Stimulated activated CD4-positive, alpha-beta T cell treated with anti-CD3 and anti-CD28 coated beads, Interleukin-15, amount 100 ng/mL, for 48 hours (primary cell): ENCODE measurements around the gene TRIM77.
"Not testable (repeated sequence)": the region's sequence is repeated elsewhere in the genome, so short reads cannot be mapped to it uniquely, and the experiment has no call there.

Experiments
- DNase-seq, 2 donors: peaks; one replicate each; pipeline ENCODE4 v3.0.0-alpha.2; 2020; ENCODE audit warnings: low read depth in 2 of 2

TRIM77 gene, protein sequence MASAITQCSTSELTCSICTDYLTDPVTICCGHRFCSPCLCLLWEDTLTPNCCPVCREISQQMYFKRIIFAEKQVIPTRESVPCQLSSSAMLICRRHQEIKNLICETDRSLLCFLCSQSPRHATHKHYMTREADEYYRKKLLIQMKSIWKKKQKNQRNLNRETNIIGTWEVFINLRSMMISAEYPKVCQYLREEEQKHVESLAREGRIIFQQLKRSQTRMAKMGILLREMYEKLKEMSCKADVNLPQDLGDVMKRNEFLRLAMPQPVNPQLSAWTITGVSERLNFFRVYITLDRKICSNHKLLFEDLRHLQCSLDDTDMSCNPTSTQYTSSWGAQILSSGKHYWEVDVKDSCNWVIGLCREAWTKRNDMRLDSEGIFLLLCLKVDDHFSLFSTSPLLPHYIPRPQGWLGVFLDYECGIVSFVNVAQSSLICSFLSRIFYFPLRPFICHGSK

DNA sequence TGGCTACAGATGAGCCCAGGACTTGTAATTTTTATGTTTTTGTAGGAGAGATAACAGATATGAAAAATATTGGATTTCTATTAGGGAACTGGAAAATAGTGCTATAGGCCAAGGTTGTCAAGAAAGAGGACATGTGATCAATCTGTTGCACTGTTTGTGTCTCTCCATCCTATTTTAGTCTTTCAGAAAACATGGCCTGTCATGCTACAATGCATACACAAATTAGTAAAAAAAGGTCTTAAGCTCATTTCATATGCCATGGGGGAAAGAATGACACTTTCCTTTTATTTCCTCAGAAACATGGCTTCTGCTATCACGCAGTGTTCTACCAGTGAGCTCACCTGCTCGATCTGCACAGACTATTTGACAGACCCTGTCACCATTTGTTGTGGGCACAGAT, at the start of gene TRIM77:
Gene TRIM77, plus strand, starts transcription at position 301 of the 400 bp plus-strand sequence. Its CDS starts 0 bp downstream, at position 301.
- not testable (repeated sequence) for DNase-seq

DNA sequence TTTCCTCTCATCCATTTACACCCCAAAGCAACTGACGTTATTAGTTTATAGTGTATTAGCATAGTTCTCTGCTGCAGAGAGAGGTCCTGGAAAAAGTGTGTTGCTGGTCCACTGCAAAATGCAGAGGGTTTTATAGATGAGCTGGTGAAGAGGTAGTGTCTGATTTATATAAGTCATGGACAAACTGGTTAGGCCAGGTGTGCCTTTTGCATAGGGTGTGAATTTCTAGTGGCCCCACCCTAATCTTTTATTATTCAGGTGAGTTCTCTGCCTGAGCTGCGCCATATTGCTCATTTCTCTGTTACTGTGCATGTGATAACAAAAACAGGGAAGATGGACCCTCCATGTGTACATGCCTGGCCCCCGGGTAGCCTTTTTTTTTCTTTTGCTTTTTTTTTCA, 43.1 kb upstream of the TRIM77 start:
- no peak for DNase-seq

DNA sequence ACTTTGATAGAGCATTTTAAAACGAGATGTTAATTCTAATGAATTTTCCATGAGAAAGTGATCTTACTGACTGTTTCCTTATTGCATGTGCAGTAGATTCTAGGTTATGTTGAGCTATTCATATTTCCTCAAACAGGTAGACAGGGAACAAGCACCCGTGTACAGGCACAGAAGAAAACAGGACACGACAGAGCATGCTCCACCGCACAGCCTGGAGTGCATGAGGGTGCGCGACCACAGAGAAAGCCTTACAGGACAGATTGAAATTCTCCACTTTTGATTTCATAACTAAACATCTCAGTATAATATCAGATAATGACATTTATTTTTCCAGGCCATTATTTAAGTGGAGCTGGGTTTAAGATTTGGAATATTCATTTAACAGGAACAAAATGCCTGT, 41.9 kb upstream of the TRIM77 start:
- DNase-seq = not testable (repeated sequence)

DNA sequence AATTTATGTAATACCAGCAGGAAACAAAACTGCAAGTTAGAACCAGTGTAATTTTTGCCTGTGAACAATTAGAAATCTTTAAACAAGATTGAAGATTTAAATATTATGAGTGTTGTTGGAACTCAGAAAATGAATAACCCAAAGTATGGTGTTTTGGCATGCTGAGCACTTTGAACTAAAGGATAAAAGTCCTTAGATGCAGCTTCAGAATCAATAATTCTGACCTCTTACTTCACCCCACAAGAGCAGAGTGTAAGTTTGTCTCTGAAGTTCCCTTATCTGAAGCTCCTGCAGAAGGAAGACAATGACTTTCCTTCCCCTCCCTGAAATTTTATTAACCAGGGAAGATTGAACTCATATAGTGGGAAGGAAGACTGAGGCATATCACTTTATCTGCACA, 40.5 kb upstream of the TRIM77 start:
- DNase-seq = not testable (repeated sequence)

DNA sequence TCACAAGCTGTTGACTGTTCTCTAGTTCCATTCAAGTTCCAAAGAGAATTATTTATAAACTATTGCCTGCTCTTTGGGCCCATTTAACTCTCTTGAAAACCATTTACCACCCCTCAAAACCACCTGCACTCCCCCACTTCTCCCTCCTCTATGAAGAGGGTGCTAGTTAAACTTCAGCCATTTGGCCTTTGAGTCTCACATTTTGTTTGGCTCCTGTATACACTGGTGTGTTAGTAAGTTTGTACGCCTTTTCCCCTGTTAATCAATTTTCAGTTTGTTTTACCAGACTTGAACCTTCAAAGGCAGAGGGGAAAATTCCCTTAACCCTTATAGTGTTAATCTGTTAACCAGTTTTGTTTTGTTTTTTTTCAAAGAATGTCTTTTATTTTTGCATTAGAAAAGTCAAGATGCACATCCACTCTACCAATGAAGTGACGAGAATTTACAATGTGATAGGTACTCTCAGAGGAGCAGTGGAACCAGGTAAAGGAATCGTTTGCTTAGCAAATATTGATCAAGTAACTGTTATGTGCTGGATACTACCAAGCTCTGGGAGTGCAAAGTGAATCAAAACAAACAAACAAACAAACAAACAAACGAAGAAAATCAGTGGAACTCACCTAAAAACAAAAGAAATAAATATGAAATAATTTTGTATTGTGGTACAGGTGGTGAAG, 40.0 kb upstream of the TRIM77 start:
- not testable (repeated sequence) for DNase-seq

DNA sequence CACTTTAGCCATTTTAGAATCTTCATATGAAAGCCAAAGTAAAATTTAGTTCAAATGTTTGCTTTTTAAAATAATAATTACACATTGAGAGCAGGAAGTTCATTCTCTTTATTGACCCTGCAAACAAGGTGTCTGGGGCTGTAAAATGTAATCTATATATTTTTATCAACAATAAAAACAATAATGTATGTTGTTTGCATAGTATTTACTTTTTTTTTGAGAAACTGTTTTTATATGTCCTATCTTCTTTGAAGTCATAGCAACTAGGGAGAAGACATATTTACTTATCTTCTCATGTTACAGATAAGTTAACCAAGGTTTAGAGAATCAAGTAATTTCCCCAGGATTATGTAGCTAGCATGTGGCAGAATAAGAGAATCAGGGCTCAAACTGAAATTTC, 37.6 kb upstream of the TRIM77 start:
- DNase-seq = not testable (repeated sequence)

DNA sequence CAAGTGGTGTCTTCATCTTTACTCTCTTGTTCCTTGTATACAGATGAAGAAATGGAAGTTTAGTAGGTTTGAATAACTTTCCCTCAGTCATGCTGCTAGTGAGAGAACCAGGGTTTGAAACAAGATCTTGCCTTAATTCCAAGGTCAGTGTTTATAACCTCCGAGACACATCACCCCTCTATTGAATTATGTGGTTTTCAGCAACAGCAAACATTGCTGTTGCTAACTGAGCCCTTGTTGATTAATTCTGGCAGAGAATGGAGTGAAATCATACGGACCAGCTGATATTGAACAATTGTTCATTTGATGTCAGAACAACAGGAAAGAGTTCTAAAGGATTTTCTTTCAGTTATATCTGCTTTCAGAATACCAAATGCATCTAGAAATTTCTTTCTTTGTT, 36.7 kb upstream of the TRIM77 start:
- DNase-seq = not testable (repeated sequence)

DNA sequence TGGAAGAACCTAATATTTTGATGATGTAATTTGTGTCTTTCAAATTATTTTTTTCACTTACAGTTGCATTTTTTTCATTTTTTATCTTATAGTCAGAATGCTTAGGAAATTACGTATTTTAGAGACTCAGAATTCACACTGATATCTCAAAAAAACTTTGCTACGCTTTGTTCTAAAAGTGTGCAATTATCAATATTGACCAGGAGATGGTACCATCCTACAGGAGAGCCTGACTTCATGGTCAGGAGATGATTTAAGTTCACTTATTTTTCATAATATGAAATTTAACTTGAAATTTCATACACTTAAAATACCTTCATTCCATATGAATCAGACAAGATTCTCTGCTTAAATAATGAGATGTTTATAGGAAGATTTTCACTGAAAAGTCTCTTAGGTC, 34.7 kb upstream of the TRIM77 start:
- not testable (repeated sequence) for DNase-seq

DNA sequence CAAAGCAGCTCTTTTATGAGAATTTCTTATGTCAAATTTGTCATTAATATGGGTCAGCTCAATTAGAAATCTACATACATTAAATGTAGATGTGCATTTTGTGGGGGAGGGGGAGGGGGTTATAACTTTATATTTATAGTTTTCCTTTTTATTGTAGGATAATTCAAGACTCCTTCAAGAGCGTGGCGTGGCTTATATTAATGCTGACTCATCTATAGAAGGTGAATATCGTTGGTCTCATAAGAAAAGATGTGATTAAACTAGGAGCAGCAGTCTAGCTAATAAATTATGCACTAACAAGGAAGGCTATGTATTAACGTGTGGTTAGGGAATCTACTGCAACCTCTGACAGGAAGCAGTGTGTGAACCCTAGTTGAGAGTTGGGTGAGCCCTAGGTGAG, 34.2 kb upstream of the TRIM77 start:
- not testable (repeated sequence) for DNase-seq

DNA sequence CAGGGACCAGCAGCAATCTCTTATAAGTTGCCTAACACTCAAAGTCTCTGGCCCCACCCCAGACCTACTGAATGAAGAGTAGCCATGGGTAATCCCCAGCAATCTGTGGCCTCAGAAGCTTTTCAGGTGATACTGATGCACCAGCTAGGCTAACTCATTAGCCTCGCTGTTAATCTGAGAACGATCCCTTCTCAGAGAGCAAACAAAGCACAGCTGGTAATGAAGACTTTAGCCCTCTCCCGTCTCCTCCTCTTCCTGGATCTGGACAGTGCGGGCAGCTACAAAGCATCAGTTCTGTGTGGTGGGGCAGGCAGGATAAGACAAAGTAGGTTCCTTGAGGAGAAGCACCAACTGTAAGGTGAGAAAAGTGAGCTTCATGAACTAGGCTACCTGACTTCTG, 3.0 kb upstream of the TRIM77 start:
- not testable (repeated sequence) for DNase-seq

DNA sequence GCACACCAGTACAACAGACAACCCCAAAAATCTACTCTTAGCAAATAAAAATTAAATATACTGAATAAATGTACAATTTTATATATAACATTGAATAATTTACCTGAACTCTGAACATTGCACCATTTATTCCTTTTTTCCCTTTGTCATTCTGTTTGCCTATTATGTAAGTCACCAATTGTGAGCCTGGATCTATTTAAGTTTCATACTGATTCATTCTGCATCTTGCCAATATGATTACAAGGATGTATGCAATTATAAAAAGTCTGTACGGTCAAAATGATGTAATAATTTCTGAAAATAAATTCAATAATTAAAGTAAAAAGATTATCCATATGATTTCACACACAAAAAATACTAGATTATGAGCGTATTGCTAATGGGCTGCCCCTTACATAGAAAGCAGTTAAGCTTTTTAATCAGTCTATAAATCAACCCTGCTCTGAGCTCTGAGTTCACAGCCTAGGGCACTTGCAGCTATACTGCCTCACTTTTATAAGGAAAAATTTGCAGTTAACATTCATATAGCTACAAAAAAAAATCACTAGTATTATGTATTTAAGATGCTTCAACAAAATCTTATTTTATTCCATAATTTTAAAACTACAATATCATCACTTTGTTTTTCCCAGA, 14.9 kb downstream of the TRIM77 start:
- DNase-seq = not testable (repeated sequence)

DNA sequence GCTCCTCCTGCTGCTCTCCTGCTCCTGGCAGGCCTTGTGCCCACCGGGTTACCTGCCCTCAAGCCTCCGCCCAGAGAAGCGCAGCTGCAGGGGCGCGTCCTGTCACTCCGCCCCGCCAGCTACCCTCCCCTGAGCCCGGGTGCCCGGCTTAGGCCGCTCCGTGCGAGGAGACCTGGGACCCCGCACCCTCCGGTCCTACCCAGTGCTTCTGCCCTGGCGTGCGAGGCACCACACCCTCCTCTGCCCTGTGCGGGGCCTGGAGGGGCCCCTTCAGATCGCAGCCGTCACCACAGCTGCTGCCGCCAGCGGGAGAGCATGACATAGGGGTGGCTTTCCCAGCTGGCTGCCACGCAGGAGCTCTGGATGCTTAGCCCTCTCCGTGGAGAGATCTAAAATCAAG, 20.1 kb downstream of the TRIM77 start:
- DNase-seq = not testable (repeated sequence)

DNA sequence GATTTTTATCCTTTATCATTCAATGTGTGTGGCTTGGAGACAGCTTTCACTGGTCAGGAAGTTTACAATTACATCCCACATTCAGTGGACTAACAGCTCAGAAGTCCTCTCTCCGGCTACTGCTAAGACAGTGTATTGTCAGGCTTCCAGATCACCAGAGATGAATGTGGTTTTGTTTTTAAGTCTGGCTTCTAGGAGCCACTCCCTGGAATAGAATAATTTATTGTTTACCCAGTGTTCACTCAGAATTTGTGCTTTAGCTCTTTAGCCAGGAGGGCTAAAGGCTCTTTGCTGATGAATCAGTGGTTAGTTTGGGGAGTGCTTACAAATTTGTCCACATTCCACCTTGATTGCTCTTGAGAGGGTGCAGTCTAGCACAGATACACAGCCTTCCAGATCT, 26.5 kb downstream of the TRIM77 start:
- no peak for DNase-seq

DNA sequence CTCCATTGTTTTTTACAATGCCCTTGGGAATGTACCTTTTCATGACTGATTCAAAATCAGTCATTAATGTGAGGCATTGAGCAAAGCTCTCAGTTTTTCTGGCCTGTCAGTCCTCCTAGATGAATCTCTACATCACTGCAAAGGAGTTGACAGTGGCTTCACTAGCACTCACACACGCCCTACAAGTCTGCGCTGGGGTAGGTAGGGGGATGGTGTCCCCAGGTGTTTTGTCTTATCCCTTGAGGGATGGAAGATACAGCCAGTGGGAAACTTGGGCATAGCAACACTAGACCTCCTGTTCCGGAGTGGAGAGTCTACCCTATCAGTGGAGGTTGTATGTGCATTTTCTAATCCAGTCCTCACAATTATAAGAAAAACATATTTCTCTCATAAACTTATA, 27.0 kb downstream of the TRIM77 start:
- DNase-seq = no peak

DNA sequence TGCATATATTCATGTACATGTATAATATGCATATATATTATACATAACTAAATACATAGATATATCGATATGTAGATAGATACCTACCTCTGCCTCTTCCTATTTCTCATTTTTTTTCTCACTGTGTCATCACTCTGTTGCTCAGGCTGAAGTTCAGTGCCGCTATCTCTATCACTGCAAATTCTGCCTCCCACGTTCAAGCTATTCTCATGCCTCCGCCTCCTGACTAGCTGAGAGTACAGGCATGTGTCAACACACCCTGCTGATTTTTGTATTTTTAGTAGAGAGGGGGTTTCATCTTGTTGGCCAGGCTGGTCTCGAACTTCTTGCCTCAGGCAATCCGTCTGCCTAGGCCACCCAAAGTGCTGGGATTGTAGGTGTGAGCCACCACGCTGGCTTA, 31.3 kb downstream of the TRIM77 start:
- DNase-seq = not testable (repeated sequence)

DNA sequence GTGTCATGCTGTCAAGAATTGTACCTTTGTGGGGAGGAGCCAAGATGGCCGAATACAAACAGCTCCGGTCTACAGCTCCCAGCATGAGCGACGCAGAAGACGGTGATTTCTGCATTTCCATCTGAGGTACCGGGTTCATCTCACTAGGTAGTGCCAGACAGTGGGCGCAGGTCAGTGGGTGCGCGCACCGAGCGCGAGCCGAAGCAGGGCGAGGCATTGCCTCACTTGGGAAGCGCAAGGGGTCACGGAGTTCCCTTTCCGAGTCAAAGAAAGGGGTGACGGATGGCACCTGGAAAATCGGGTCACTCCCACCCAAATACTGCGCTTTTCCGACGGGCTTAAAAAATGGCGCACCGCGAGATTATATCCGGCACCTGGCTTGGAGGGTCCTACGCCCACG, 34.1 kb downstream of the TRIM77 start:
- DNase-seq = not testable (repeated sequence)

DNA sequence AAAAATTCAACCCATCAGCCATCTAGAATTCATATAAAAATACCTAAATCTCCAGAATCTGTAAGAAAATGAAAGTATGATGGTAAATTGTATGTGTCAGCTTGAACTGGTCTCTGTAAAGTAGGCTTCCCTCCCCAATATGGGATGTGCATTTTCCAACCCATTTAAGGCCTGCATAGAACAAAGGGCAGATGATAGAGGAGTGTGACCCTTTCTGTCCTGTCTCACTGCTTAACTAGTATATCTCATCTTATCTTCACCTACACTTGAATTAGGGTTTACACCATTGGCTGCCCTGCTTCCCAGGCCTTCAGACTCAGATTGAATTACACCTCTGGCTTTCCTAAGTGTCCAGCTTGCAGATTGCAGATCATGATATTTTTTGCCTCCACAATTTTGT, 40.7 kb downstream of the TRIM77 start:
- DNase-seq = not testable (repeated sequence)
